Hematopoietic multipotent progenitor cell treated with erythropoietin and hydrocortisone succinate and interleukin-3 and kit ligand, for 17 days (in vitro differentiated cells): ENCODE measurements around the gene PRKG1.
"Not testable (repeated sequence)": the region's sequence is repeated elsewhere in the genome, so short reads cannot be mapped to it uniquely, and the experiment has no call there.

Source experiments
- DNase-seq: peaks from one replicate; pipeline ENCODE4 v3.0.0-alpha.2; 2015; ENCODE audit warnings: low spot score

PRKG1 gene

DNA sequence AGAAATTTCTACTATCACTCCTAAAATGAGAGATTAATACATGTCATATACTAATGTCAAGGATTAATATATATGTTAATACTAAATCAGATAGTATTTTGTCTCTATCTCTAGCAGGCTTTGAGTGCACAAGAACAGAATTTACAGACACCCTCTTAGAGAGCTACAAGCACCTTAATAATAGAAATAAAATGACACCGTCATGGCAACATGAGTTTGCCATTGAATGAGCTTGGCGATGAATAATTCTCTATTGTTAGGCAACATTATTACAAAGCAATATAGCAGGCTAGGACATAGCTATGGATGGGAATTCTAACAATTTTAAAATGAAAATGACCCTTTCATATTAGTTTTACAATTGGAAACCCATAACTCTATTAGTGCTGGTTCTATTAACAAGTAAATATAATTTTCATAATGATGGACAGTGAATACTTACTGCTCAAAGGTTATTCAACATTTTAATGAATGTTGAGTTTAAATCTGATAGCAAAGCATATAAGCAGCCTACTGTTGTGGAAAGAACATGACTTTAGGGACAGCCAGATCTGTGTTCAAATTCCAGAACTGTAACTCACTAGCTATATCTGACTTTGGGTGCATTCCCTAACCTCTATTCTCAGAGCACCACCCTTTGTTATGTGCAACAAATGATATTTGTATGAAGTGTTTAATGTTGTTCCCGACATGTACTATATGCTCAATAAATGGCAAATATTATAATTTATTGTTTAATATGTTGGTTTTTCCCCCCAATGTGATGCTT is 1055.3 kb downstream of the PRKG1 start:
- DNase-seq: no peak

GRCh38 chr10:52135101-52135500 is 1060.8 kb downstream of the PRKG1 start:
- no peak for DNase-seq

GRCh38 chr10:52136921-52137320 is 1062.6 kb downstream of the PRKG1 start:
- DNase-seq: no peak

GRCh38 chr10:52143338-52143737 is 1069.1 kb downstream of the PRKG1 start:
- no peak for DNase-seq

DNA sequence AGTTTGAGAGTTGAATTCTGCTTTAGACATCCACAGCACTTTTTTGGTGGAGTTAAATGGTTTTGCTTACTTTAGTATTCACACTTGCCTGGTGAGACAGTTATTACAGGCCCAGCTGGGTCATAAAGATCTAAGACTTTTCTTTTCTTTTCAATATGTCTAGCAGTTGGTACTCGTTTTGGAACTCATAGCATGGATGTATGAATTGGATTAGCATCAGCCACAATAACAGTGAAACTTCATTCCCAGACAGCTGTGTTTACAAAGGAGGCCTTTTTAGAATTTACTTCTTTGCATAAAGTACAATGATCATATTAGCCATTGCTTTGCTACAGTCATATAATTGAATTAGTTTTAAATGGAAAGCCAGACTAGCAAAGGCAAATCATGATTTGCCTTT is 1071.3 kb downstream of the PRKG1 start:
- no peak for DNase-seq

GRCh38 chr10:52146766-52147165 is 1072.5 kb downstream of the PRKG1 start:
- no peak for DNase-seq

- no peak for DNase-seq
Observed at GRCh38 chr10:52170776-52171175, 1096.5 kb downstream of the PRKG1 start.

DNA sequence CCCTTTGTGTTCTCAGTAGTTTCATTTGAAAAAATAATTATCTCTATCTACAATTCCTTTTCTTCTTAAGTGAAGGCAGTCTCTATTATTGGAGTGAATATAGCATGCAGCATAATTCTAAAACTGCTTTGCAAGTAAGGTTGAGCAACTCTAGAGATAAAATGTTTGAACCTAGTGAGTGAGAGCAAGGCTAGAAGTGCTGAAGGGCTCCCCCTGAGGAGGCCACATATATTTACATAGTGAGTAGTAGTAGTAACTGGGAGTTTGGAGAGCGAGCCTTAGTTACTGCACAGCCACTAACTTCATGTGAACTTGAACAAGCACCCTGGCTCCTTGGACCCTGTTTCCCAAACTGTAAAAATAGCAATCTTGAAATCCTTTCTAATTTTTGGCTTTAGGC is 1098.3 kb downstream of the PRKG1 start:
- DNase-seq: no peak

- DNase-seq: no peak
Observed at GRCh38 chr10:52185256-52185655, 1111.0 kb downstream of the PRKG1 start.

DNA sequence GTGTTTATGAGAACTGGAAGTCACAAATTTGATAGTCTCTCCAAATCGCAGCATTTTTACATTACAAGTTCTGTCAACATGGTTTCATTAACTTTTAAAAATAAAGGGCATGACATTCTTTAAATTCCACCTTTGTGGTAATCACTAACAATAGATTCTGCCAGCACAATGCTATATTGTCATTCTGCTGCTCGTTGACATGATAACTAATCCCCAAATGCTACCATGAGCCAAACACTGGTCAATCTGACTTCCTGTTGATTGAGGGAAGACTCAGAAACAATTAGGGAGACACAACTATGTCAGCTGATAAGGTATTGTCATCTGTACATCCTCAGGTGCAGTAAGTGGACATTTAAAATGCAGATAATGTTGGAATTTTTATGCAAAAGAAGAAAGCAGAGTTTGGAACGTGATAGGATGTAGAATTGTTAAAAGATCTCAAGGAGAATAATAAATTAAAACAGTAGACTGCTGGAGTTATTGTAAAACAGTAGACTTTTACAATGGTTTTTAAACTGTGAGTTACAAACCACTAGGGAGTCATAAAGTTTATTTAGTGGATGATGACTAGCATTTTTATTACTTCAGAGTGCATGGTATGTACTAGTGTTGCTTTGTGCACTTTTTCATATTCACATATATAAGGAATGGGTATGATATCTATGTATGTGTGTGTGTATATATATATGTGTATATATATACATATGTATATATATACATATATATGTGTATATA is 1113.4 kb downstream of the PRKG1 start:
- DNase-seq: no peak

GRCh38 chr10:52191049-52191448 is 1116.8 kb downstream of the PRKG1 start:
- no peak for DNase-seq

DNA sequence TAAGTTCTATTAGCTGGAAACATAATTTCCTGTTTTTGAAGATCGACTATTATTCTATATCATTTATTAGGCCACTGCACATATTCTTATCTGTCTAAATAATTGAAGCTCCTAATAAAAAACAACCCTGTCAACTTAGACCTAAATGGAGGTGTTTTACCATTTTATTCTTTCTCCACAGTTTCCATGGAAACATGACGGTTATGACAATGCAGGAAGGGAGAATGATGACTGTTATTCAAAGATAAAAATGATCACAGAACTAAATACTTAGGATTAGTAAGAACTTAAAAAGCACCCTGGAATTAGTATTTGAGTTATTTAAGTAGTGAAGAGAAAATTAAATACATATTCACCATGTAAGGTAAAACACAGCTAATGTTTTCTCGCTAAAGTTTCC is 1119.9 kb downstream of the PRKG1 start:
- no peak for DNase-seq

DNA sequence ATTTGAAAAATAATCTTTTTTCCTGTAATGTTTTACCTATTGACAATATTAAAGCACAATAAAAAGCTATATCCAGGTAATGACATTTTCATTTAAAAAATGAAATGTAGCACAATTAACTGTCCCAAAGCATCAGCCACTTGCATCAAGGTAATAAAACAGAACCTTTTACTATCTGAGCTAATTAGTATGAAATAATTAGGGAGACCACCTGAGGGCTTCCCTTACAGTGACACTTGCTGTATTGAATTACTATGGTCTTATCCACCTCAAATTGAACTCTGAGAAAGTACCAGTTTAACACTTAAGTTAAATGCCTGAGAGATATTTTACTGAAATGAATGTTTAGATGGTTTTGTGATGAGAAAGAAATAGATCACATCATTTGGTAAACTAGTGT is 1120.4 kb downstream of the PRKG1 start:
- DNase-seq: no peak

DNA sequence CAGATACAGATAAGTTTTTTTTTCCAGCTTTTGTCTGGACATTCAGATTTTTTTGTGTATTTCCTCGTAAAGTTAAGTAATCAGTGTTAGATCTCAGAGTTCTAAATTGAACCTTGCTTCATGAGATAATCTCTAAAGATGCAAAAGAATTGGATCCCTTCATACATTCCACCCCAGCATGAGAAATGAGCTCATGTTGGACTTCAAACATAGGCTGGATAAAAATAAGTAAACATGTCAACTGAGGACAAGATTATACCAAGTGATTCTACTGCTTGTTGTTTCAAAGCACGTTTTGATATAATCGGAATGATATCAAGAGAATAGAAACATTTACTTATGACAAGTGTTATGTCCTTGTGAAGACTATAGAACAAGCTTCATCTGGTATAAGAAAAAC is 1122.8 kb downstream of the PRKG1 start:
- DNase-seq: no peak

GRCh38 chr10:52198540-52198939 is 1124.3 kb downstream of the PRKG1 start:
- DNase-seq: no peak

GRCh38 chr10:52204906-52205305 is 1130.6 kb downstream of the PRKG1 start:
- not testable (repeated sequence) for DNase-seq

DNA sequence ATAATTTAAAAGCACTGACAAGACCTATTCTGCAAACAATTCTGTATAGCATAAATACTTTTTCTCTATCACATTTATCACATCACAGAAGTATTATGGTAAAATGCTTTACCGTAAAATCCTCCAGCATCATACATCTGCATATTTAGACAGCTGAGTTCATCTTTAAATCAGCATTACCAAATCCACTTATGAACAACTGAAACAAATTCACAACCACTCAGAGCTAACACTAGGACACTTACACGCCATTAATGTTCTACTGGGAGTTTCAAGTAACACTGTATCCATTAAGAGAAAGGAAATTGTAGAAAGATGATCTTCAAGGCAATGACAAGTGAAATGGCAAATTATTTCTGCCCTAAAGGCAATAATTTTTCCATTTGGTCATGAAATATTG is 1134.1 kb downstream of the PRKG1 start:
- DNase-seq: no peak

DNA sequence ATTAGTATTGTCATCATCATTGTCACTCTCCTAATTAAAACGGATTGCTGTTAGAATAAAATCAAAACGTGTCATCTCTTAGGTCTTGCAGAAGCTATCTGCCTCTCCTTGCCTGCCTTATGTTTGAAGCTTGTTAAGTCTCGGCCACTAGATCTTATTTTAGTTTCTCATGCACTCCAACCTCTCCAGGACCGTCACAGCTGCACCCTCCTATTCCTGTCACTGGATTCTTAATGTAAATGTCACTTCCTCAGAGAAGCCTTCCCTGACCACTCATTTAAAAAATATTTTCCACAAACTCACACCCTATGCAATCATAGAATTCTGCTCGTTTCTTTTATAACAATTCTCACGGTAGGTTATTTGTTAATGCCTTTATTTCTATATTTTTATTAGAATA is 1135.9 kb downstream of the PRKG1 start:
- no peak for DNase-seq

GRCh38 chr10:52212062-52212461 is 1137.8 kb downstream of the PRKG1 start:
- DNase-seq: no peak

GRCh38 chr10:52212802-52213201 is 1138.5 kb downstream of the PRKG1 start:
- DNase-seq: no peak

GRCh38 chr10:52213321-52213752 is 1139.0 kb downstream of the PRKG1 start:
- DNase-seq: no peak

- peak; percentile 13 for DNase-seq
Observed at GRCh38 chr10:52215745-52216361, 1141.6 kb downstream of the PRKG1 start.

- DNase-seq: no peak
Observed at GRCh38 chr10:52216852-52217251, 1142.6 kb downstream of the PRKG1 start.
